A549 (cell line): ENCODE measurements around the gene TMPRSS4.

ENCODE experiments used
- CEBPB ChIP-seq, 2 experiments: fragments of >200 bp in 1 of 2; sonication (Bioruptor Twin) in 1 of 2; formaldehyde crosslinking in 1 of 2; IDR thresholded peaks; 2 replicates each; pipeline ENCODE4 v1.6.1; 2012 to 2016
- CTCF ChIP-seq: fragments of >200 bp; sonication (Bioruptor Twin); formaldehyde crosslinking; IDR thresholded peaks from 3 replicates; pipeline ENCODE4 v1.5.1; 2016
- EHMT2 ChIP-seq: fragments of 200-600 bp; sonication (generic); IDR thresholded peaks from 2 replicates; pipeline ENCODE4 v1.6.1; 2016; ENCODE audit warnings: antibody characterized with exemption, low read depth, mild to moderate bottlenecking, moderate library complexity
- ELK1 ChIP-seq: fragments of 150-350 bp; IDR thresholded peaks from 2 replicates; pipeline ENCODE4 v1.6.1; 2014; ENCODE audit warnings: low read depth, mild to moderate bottlenecking, low read length
- EP300 ChIP-seq, 2 experiments: fragments of >200 bp; sonication (Bioruptor Twin); formaldehyde crosslinking; IDR thresholded peaks; 2 replicates in 1 of 2; 3 replicates in 1 of 2; pipeline ENCODE4 v1.6.1; 2016 to 2017
- FOSB ChIP-seq: fragments of 250-450 bp; sonication (Bioruptor Pico); IDR thresholded peaks from 2 replicates; pipeline ENCODE4 v1.5.0; 2020; ENCODE audit warnings: mild to moderate bottlenecking, moderate library complexity
- HES2 ChIP-seq: fragments of >200 bp; sonication (Bioruptor Twin); formaldehyde crosslinking; IDR thresholded peaks from 2 replicates; pipeline ENCODE4 v1.6.1; 2016
- POLR2AphosphoS2 ChIP-seq: conservative IDR thresholded peaks from 2 replicates; pipeline ENCODE4 v1.6.1; 2012; ENCODE audit warnings: low read length, improper control_type of control experiment, inconsistent platforms
- RAD21 ChIP-seq, 2 experiments: fragments of >200 bp in 1 of 2; sonication (Bioruptor Twin) in 1 of 2; formaldehyde crosslinking in 1 of 2; IDR thresholded peaks in 1 of 2; conservative IDR thresholded peaks in 1 of 2; 2 replicates in 1 of 2; 3 replicates in 1 of 2; pipeline ENCODE4 v1.6.1; 2012 to 2018; ENCODE audit warnings: inconsistent platforms in 1 of 2
- REST ChIP-seq: fragments of 200-600 bp; sonication (generic); IDR thresholded peaks from 2 replicates; pipeline ENCODE4 v1.6.1; 2016; ENCODE audit warnings: antibody characterized with exemption, mild to moderate bottlenecking, moderate library complexity
- RNF2 ChIP-seq: fragments of 200-600 bp; sonication (generic); IDR thresholded peaks from 2 replicates; pipeline ENCODE4 v1.6.1; 2016; ENCODE audit warnings: low read depth, mild to moderate bottlenecking, antibody characterized with exemption, moderate library complexity, borderline replicate concordance
- SMC3 ChIP-seq: fragments of >200 bp; sonication (Bioruptor Twin); formaldehyde crosslinking; IDR thresholded peaks from 3 replicates; pipeline ENCODE4 v1.6.1; 2018; ENCODE audit warnings: inconsistent platforms

GRCh38 chr11:118148856-118149255 is 72.0 kb downstream of the TMPRSS4 start:
- TF ChIP-seq EHMT2, result no peak
- TF ChIP-seq HES2, result no peak
- TF ChIP-seq FOSB (CRISPR knock-in tag), result no peak
- no peak for TF ChIP-seq CTCF
- no peak for TF ChIP-seq ELK1
- no peak for TF ChIP-seq EP300 (IDR thresholded peaks at IDR 0.05)
- no peak for TF ChIP-seq CEBPB (IDR thresholded peaks at IDR 0.05)
- TF ChIP-seq REST, result no peak
- no peak for TF ChIP-seq POLR2AphosphoS2
- no peak for TF ChIP-seq SMC3
- TF ChIP-seq RNF2, result no peak
- TF ChIP-seq RAD21 (conservative IDR thresholded peaks at IDR 0.05 in 1 of 2, IDR thresholded peaks at IDR 0.05 in 1 of 2), result no peak
